Measurements from ENCODE around the gene GABBR2.
"Not testable (repeated sequence)": the region's sequence is repeated elsewhere in the genome, so short reads cannot be mapped to it uniquely, and the experiment has no call there.

The GABBR2 gene

GRCh38 chr9:98593354-98594253 lies 115.1 kb downstream of the GABBR2 start:
- TF ChIP-seq CTCF (conservative IDR thresholded peaks at IDR 0.05) (no peak), ZFX (IDR thresholded peaks at IDR 0.05) (no peak)
- H3K27ac ChIP-seq = no peak overlapping the region

- TF ChIP-seq ZFX (IDR thresholded peaks at IDR 0.05) (no peak), CTCF (conservative IDR thresholded peaks at IDR 0.05) (no peak)
- H3K27ac ChIP-seq = no peak overlapping the region
Measured at GRCh38 chr9:98591696-98592095, 117.0 kb downstream of the GABBR2 start.

DNA sequence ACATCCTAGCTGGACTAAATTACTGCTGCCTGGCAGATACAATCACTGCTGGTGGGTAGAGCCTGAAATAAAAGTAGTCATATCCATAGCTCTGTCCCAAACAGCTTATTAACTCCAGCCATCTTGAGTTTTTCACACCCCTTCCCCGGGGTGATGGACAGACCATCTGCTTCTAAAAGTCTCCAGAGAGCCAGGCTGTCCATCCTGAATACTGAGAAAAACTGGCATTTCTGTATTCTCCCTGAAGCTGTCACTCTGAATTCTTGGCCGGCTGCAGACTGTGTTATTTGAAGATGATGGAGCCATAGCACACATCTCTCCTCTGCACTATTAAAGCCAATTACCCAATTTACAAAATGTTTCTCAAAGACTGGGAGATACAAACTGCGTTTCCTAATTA lies 118.6 kb downstream of the GABBR2 start:
- no peak for TF ChIP-seq ZFX (IDR thresholded peaks at IDR 0.05)
- no peak overlapping the region for H3K27ac ChIP-seq

- TF ChIP-seq ZFX (IDR thresholded peaks at IDR 0.05) = no peak
- no peak for TF ChIP-seq CTCF (conservative IDR thresholded peaks at IDR 0.05)
- no peak overlapping the region for H3K27ac ChIP-seq
Measured at GRCh38 chr9:98589102-98589501, 119.6 kb downstream of the GABBR2 start.

DNA sequence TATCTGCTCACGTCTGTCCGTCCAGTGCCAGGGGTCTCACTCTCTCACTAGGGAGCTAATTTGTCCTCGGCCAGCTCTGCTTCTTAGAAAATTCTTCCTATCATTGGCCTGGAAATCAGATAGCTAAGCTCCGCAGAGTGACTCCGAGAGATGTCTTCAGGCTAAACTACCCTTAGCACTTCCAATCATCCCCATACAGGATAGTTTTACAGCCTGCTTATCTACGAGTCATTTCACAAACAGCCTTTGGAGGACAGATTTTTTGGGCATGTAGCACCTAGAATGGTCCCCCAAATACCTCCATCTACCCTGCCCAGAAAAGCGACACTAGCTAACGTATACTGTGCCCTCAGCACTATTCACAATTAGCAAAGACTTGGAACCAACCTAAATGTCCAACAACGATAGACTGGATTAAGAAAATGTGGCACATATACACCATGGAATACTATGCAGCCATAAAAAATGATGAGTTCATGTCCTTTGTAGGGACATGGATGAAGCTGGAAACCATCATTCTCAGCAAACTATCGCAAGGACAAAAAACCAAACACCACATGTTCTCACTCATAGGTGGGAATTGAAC lies 123.8 kb downstream of the GABBR2 start:
- not testable (repeated sequence) for H3K27ac ChIP-seq

GRCh38 chr9:98584059-98584458 lies 124.7 kb downstream of the GABBR2 start:
- no peak for TF ChIP-seq CTCF (conservative IDR thresholded peaks at IDR 0.05)
- H3K27ac ChIP-seq = no peak overlapping the region

DNA sequence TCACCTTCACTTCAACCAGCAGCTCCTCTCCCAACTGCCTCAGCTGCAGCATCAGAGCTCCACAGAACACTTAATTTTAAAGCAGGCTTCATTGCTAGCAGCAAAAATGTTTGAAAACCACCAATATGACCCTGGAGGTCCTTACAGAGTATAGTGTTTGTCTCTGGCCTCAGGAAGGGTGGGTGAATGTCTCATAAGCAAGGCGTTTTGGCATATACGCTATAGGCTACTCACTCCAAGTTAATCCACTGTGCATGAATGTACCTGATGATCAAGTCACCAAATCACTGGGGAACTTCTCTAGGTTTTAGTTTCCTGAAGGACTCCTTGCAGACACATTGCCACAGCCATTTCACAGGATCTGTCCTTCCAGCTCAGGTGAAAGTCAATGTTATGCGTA lies 125.3 kb downstream of the GABBR2 start:
- no peak overlapping the region for H3K27ac ChIP-seq
- TF ChIP-seq CTCF (conservative IDR thresholded peaks at IDR 0.05) (no peak), ZFX (IDR thresholded peaks at IDR 0.05) (no peak)

DNA sequence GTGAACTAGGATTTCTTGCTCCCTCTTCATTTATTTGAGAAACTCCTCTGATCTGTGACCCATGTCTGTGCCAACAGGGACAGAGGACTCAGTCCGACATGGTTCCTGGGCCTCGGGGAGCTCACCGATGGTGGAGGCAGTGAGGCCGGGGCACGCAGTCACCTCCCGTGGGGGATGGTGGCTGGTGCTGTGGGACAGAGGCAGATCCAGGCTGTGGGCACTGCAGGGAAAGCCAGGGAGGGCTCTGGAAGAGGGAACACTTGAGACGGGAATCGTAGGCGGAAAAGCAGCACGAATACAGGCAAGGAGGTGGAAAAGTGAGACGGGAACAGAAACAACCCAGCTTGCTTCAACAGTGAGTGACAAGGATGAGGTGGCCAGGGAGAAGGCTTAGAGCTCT lies 127.8 kb downstream of the GABBR2 start:
- H3K27ac ChIP-seq = no peak overlapping the region
- TF ChIP-seq CTCF (conservative IDR thresholded peaks at IDR 0.05) (no peak), ZFX (IDR thresholded peaks at IDR 0.05) (no peak)
